ENCODE data around the gene ZNF200.

ZNF200 gene

GRCh38 chr16:3234543-3234856 lies 458 bp downstream of the ZNF200 start:
- Histone ChIP-seq H3K27ac (peak overlapping the region; percentile 98), H3K4me3 (ENCODE audit: low read depth, low read length) (peak overlapping the region; percentile 100), H3K27me3 (replicated peaks) (no peaks in the 10 kb centered on the region), H3K36me3 (replicated peaks) (peaks cover 34% of the 10 kb centered on the region)
- in situ Hi-C loops (cut with HindIII; ENCODE audit: low pct_ligation_motif_present, low sequenced_read_pairs): no loop called here
- TF ChIP-seq, protein P1, sequence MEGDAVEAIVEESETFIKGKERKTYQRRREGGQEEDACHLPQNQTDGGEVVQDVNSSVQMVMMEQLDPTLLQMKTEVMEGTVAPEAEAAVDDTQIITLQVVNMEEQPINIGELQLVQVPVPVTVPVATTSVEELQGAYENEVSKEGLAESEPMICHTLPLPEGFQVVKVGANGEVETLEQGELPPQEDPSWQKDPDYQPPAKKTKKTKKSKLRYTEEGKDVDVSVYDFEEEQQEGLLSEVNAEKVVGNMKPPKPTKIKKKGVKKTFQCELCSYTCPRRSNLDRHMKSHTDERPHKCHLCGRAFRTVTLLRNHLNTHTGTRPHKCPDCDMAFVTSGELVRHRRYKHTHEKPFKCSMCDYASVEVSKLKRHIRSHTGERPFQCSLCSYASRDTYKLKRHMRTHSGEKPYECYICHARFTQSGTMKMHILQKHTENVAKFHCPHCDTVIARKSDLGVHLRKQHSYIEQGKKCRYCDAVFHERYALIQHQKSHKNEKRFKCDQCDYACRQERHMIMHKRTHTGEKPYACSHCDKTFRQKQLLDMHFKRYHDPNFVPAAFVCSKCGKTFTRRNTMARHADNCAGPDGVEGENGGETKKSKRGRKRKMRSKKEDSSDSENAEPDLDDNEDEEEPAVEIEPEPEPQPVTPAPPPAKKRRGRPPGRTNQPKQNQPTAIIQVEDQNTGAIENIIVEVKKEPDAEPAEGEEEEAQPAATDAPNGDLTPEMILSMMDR (IDR thresholded peaks at IDR 0.05; ENCODE audit: low read depth, low read length, missing control alignments): no peak
- no peak for DNase-seq

DNA sequence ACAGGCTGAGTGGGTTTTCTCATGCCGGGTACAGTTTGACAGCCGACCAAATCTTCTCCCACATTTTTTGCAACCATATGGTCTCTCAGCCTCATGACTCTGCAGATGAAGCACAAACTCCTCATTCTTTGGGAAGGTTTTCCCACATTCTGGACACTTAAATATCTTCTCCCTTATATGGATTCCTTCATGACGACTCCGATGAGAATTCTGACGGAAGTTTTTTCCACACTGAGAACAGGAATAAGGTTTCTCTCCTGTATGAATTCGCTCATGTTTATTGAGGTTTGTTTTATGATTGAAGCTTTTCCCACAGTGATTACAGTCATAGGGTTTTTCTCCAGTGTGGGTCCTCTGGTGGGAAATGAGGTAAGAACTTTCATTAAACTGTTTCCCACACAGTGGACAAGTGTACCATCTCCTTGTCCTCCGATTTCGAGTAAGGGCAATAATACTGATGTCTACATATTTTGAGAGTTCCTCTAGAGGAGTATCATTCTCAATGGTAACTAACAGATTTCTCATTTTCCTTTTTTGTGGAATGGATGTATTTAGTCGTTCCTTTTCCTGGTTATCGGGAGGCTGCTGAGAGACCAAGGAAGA lies 10.9 kb downstream of the ZNF200 start:
- H3K27me3 ChIP-seq (replicated peaks): no peaks in the 10 kb centered on the region
- H3K36me3 ChIP-seq (replicated peaks): peaks cover 42% of the 10 kb centered on the region
- H3K27ac ChIP-seq: no peak overlapping the region
- TF ChIP-seq, protein P1 (IDR thresholded peaks at IDR 0.05; ENCODE audit: low read depth, low read length, missing control alignments): no peak
- H3K4me3 ChIP-seq (ENCODE audit: low read depth, low read length): no peak overlapping the region
- no peak for DNase-seq
- in situ Hi-C loops (cut with HindIII; ENCODE audit: low pct_ligation_motif_present, low sequenced_read_pairs): no loop called here

GRCh38 chr16:3220839-3221238 lies 14.1 kb downstream of the ZNF200 start:
- TF ChIP-seq, protein P1 (IDR thresholded peaks at IDR 0.05; ENCODE audit: low read depth, low read length, missing control alignments): no peak
- Histone ChIP-seq H3K36me3 (replicated peaks) (peaks cover 25% of the 10 kb centered on the region), H3K4me3 (ENCODE audit: low read depth, low read length) (no peak overlapping the region), H3K27me3 (replicated peaks) (no peaks in the 10 kb centered on the region), H3K27ac (no peak overlapping the region)
- in situ Hi-C loops (cut with HindIII; ENCODE audit: low pct_ligation_motif_present, low sequenced_read_pairs): no loop called here
- no peak for DNase-seq

GRCh38 chr16:3216263-3216640 lies 18.7 kb downstream of the ZNF200 start:
- TF ChIP-seq, protein P1 (IDR thresholded peaks at IDR 0.05; ENCODE audit: low read depth, low read length, missing control alignments): no peak
- in situ Hi-C loops (cut with HindIII; ENCODE audit: low pct_ligation_motif_present, low sequenced_read_pairs): no loop called here
- H3K36me3 ChIP-seq (replicated peaks): no peaks in the 10 kb centered on the region
- H3K4me3 ChIP-seq (ENCODE audit: low read depth, low read length): no peak overlapping the region
- H3K27me3 ChIP-seq (replicated peaks): no peaks in the 10 kb centered on the region
- DNase-seq: no peak
- no peak overlapping the region for H3K27ac ChIP-seq

- Histone ChIP-seq H3K27me3 (replicated peaks) (no peaks in the 10 kb centered on the region), H3K4me3 (ENCODE audit: low read depth, low read length) (no peak overlapping the region), H3K36me3 (replicated peaks) (no peaks in the 10 kb centered on the region), H3K27ac (no peak overlapping the region)
- DNase-seq: no peak
- in situ Hi-C loops (cut with HindIII; ENCODE audit: low pct_ligation_motif_present, low sequenced_read_pairs): no loop called here
- TF ChIP-seq, protein P1 (IDR thresholded peaks at IDR 0.05; ENCODE audit: low read depth, low read length, missing control alignments): no peak
Observed at GRCh38 chr16:3215601-3216262, 19.2 kb downstream of the ZNF200 start.
